Heart left ventricle (tissue), 13 donors: ENCODE data around the gene SEMA3F.

ENCODE experiments used
- POLR2A ChIP-seq, 2 donors: fragments of 450-650 bp; IDR thresholded peaks; one replicate each; pipeline ENCODE4 v1.6.1; 2017; ENCODE audit warnings: antibody characterized with exemption in 2 of 2, mild to moderate bottlenecking in 2 of 2, moderate library complexity in 2 of 2
- TF ChIP-seq, protein P1 (sequence below), 12 donors: fragments of 200-600 bp; sonication (generic) in 4 of 12; IDR thresholded peaks; one replicate each; pipeline versions ENCODE4 v1.5.0 to v1.8.0; 2018 to 2022; ENCODE audit warnings: antibody characterized with exemption in 12 of 12, mild to moderate bottlenecking in 5 of 12
- donor health status: ischemic (EF 13 %, LVEDD 7.1; RV severe dilation, severe dysfunction).
- donor health status: DM: no; HTN: yes; CAD: no.
- donor health status: DM: no; HTN: no; CAD: no.
- donor health status: ischemic (EF 25% LVEDD 6.9; RV normal size, moderate dysfunction).
- donor health status: ischemic (EF 25% LVEDD 5.7; RV mildly dilated, moderate dysfunction).
- donor health status: ischemic (EF 35%, LVEDD 5.7; RV mildly dilated, moderate dysfunction).
- donor health status: nonischemic (EF 11% LVEDD 7.7; RV severe dilation, severe dysfunction).
- donor health status: DM: yes; HTN: yes; CAD: no.
- donor health status: PGD.
- donor health status: ischemic (EF 29% LVEDD 5.4; RV normal size, mild dysfunction).
- donor health status: nonischemic (EF 23%, LVEDD 6.1; RV moderate dilation, normal function).

DNA sequence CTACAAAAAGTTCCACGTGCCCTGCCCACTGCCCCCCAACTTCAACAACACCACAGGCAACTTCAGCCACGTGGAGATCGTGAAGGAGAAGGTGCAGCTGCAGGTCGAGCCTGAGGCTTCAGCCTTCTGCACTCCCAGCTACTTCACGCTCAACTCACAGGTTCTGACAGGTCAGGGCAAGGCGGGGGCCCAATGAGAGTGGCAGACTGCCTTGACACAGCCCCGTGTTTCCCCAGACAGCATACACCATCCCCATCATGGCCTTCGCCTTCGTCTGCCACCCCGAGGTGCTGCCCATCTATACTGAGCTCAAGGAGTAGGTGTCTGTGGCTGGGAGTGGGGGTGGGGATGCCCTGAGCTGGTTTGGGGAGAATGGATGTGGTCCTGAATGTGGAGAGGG is 62.6 kb downstream of the SEMA3F start:
- TF ChIP-seq, protein P1, sequence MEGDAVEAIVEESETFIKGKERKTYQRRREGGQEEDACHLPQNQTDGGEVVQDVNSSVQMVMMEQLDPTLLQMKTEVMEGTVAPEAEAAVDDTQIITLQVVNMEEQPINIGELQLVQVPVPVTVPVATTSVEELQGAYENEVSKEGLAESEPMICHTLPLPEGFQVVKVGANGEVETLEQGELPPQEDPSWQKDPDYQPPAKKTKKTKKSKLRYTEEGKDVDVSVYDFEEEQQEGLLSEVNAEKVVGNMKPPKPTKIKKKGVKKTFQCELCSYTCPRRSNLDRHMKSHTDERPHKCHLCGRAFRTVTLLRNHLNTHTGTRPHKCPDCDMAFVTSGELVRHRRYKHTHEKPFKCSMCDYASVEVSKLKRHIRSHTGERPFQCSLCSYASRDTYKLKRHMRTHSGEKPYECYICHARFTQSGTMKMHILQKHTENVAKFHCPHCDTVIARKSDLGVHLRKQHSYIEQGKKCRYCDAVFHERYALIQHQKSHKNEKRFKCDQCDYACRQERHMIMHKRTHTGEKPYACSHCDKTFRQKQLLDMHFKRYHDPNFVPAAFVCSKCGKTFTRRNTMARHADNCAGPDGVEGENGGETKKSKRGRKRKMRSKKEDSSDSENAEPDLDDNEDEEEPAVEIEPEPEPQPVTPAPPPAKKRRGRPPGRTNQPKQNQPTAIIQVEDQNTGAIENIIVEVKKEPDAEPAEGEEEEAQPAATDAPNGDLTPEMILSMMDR (IDR thresholded peaks at IDR 0.05): no peak
- TF ChIP-seq POLR2A (IDR thresholded peaks at IDR 0.05): no peak
